CD4-positive, alpha-beta T cell treated with Interleukin-6 at 100 ng/mL for 8 hours (primary cell): Measurements from ENCODE around the gene CYTH3.
"Not testable (repeated sequence)": the region's sequence is repeated elsewhere in the genome, so short reads cannot be mapped to it uniquely, and the experiment has no call there.

Experiments used
- DNase-seq: peaks from one replicate; pipeline ENCODE4 v3.0.0-alpha.2; 2020; ENCODE audit warnings: mixed read lengths, low spot score

CYTH3 gene

DNA sequence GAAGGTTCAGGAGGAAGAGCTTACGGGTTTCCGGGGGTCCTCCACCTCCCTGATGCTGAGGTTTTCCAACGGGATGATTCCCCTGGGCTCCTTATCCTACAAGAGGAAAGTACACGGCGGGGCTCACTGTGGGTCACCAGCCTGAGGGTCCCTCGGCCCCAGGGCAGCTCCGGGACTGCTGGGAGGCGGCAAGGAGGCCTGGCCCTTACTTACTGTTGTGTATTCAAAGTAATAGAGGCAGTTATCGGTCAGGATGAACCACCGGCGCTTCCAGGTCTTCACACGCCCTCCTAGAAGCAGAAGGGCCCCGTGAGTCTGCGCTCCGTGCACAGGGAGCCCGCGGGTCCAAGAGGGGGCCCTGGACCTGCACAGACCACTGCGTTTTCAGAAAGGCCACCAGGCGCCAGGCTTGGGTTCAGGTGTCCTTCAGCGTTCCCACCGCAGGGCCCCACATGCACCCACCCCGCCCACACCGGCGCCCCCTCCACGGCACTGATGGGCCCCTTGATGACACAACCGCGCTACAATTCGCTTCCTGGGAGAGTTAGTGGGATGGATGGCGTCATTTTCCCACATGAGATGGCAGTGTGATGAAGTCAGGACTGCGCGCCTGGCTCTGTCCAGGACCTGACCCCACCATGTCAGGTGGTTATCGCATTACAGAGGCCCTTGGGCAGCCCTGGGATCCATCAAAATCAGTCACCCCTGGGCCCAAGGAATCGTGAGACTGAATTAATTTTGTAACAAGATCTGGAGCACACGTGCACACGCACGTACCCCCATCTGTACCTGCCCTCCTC is 106.7 kb downstream of the CYTH3 start:
- no peak for DNase-seq

- no peak for DNase-seq
Observed at GRCh38 chr7:6165075-6165474, 107.3 kb downstream of the CYTH3 start.

- DNase-seq: no peak
Observed at GRCh38 chr7:6164491-6164890, 107.9 kb downstream of the CYTH3 start.

DNA sequence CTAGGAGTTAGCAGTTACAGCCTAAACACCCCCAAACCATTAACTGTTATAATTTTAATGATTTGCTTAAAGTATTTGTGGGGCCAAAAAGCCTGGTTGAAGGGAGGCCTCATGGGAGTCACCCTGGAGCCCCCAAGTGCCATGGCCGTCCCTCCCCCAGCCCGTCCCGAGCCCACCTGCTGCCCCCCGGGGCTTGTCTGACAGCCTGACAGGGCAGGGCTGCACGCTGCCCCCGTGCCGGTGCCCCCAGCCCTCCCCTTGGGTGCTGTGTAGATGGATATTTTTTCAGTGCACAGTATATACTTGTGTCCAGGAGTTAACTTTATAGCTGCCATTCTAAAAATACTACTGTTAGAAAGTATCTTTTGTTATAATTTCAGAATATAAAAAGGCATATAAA is 108.4 kb downstream of the CYTH3 start:
- DNase-seq: no peak

- no peak for DNase-seq
Observed at GRCh38 chr7:6163402-6163801, 109.0 kb downstream of the CYTH3 start.

- DNase-seq: no peak
Observed at GRCh38 chr7:6162650-6163366, 109.6 kb downstream of the CYTH3 start.

DNA sequence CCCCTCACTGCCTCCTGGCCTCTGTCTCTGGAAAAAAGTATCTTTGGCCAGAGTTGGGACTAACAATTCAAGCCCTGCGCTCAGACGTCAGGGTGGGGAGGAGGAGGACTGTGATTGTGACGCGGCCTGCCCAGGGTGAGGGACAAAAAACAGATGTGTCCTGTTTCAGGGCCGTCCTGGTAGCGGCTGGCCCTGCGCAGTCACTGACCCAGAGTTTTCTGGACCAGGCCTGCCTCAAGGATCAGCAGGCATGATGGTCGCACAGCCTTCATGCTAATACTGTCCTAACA is 110.1 kb downstream of the CYTH3 start:
- DNase-seq: no peak

- no peak for DNase-seq
Observed at GRCh38 chr7:6161463-6162330, 110.7 kb downstream of the CYTH3 start.

DNA sequence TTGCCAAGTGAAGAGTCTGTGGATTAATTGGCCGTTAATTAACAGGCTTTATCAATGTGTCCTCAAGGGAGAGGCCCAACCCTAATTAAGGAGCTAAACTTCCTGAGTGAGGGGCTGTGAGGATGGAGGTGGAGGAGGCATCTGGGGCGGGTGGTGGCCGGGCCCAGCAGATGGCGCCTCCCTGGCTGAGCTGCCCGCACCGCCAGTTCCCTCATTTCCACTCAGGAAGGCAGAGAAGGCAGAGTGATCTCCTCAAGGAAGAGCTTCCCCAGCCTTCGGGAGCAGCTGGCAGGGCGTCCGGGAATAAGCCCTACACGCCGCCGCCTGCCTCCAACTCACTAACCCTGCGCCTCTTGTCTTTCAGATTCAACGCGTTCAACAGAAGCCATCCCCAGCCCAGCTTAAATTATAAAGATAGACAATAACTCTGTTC is 112.2 kb downstream of the CYTH3 start:
- DNase-seq: no peak

- DNase-seq: no peak
Observed at GRCh38 chr7:6159524-6160031, 112.8 kb downstream of the CYTH3 start.

GRCh38 chr7:6159097-6159483 is 113.3 kb downstream of the CYTH3 start:
- no peak for DNase-seq

- DNase-seq: no peak
Observed at GRCh38 chr7:6158424-6159096, 113.9 kb downstream of the CYTH3 start.

GRCh38 chr7:6157685-6158423 is 114.6 kb downstream of the CYTH3 start:
- DNase-seq: no peak

- DNase-seq: no peak
Observed at GRCh38 chr7:6156734-6157133, 115.7 kb downstream of the CYTH3 start.

- DNase-seq: no peak
Observed at GRCh38 chr7:6155596-6155995, 116.8 kb downstream of the CYTH3 start.

DNA sequence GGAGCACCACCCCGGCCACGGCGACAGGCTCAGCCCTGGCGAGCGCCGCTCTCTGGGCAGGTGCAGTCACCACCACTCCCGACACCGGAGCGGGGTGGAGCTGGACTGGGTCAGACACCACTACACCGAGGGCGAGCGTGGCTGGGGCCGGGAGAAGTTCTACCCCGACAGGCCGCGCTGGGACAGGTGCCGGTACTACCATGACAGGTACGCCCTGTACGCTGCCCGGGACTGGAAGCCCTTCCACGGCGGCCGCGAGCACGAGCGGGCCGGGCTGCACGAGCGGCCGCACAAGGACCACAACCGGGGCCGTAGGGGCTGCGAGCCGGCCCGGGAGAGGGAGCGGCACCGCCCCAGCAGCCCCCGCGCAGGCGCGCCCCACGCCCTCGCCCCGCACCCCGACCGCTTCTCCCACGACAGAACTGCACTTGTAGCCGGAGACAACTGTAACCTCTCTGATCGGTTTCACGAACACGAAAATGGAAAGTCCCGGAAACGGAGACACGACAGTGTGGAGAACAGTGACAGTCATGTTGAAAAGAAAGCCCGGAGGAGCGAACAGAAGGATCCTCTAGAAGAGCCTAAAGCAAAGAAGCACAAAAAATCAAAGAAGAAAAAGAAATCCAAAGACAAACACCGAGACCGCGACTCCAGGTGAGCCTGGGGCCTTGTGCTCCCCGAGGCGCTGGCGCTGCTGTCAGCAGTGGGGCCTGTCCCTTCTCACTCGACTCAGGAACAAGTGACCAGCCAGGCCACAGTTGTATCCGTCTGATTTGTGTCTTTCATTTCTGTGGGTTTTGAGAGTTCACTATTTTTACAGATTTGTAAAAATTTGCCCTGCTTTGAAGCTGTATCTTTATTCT is 117.7 kb downstream of the CYTH3 start:
- DNase-seq: no peak

- no peak for DNase-seq
Observed at GRCh38 chr7:6153646-6154541, 118.5 kb downstream of the CYTH3 start.

GRCh38 chr7:6151994-6152735 is 120.3 kb downstream of the CYTH3 start:
- DNase-seq: no peak

DNA sequence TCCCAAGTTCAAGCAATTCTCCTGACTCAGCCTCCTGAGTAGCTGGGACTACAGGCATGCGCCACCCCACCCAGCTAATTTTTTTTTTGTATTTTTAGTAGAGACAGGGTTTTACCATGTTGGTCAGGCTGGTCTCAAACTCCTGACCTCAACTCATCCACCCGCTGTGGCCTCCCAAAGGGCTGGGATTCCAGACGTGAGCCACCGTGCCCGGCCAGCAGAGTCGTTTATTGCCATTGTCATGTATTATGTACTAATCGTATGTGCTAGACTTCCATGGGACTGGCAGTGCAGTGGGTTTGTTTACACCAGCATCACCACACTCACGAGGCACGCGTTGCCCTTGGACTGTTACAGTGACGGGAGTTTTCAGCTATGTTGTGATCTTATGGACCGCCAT is 120.9 kb downstream of the CYTH3 start:
- DNase-seq: not testable (repeated sequence)
